PC-3 (cell line): ENCODE data around the gene NAV2. TPM values are rescaled to one million over a fixed set of nuclear protein-coding genes. Genes with fewer than 3 reads are reported as not detected.

Source experiments
- ATAC-seq: fragments of 200-7000 bp; cut with Tn5 transposase; 2 replicates; pipeline ENCODE4 v1.9.1; 2020; ENCODE audit warnings: mild to moderate bottlenecking, moderate library complexity
- BruUV-seq: library from RNA; stranded (reverse); fragments of 400-500 nt; replicated peaks from 2 replicates; lab custom pipeline; 2021; lab: Mats Ljungman, UMichigan
- CTCF ChIA-PET: fragments of 300-600 bp; sonication (Branson Sonifier 250); formaldehyde crosslinking; loops from one replicate; lab custom pipeline; 2022; ENCODE audit warnings: antibody characterized with exemption; lab: Charles Lee
- POLR2A ChIA-PET: fragments of 300-600 bp; sonication (Branson Sonifier 250); formaldehyde crosslinking; loops from one replicate; lab custom pipeline; 2022; ENCODE audit warnings: antibody characterized with exemption; ENCODE audit not compliant: unreplicated experiment; lab: Charles Lee
- DNase-seq: peaks from one replicate; pipeline ENCODE4 v3.0.0-alpha.2; 2015
- H2AFZ ChIP-seq: fragments of 300-600 bp; sonication (generic); 2 replicates; pipeline ENCODE4 v1.6.0; 2016; ENCODE audit warnings: antibody characterized with exemption, low read length
- H3F3A ChIP-seq: fragments of 300-600 bp; sonication (generic); one replicate; pipeline ENCODE4 v1.6.0; 2017; ENCODE audit warnings: antibody characterized with exemption, low read length, control low read depth, mild to moderate bottlenecking; ENCODE audit not compliant: unreplicated experiment
- H3K27ac ChIP-seq: fragments of 300-600 bp; sonication (generic); 2 replicates; pipeline ENCODE4 v1.5.1; 2016; ENCODE audit warnings: mild to moderate bottlenecking, low read length
- H3K27me3 ChIP-seq: fragments of 300-600 bp; sonication (generic); 2 replicates; pipeline ENCODE4 v1.6.1; 2016; ENCODE audit warnings: low read length, mixed read lengths
- H3K36me3 ChIP-seq: fragments of 300-600 bp; sonication (generic); 2 replicates; pipeline ENCODE4 v1.6.1; 2016; ENCODE audit warnings: low read depth, mixed run types, low read length, mixed read lengths
- H3K4me1 ChIP-seq: fragments of 300-600 bp; sonication (generic); 2 replicates; pipeline ENCODE4 v1.5.1; 2016; ENCODE audit warnings: low read length; ENCODE audit not compliant: insufficient read depth
- H3K4me2 ChIP-seq: fragments of 300-600 bp; sonication (generic); 2 replicates; pipeline ENCODE4 v1.6.0; 2016; ENCODE audit warnings: low read length
- H3K4me3 ChIP-seq: fragments of 300-600 bp; sonication (generic); 2 replicates; pipeline ENCODE4 v1.5.1; 2016; ENCODE audit warnings: mild to moderate bottlenecking, low read length, mixed read lengths
- H3K79me2 ChIP-seq: fragments of 300-600 bp; sonication (generic); 2 replicates; pipeline ENCODE4 v1.6.1; 2017; ENCODE audit warnings: low read length, mixed read lengths
- H3K9ac ChIP-seq: fragments of 300-600 bp; sonication (generic); 2 replicates; pipeline ENCODE4 v1.6.0; 2016; ENCODE audit warnings: mild to moderate bottlenecking, low read length
- H3K9me2 ChIP-seq: fragments of 300-600 bp; sonication (generic); replicated peaks from 2 replicates; pipeline ENCODE4 v1.6.1; 2016; ENCODE audit warnings: mixed run types, low read length, mixed read lengths
- H3K9me3 ChIP-seq: fragments of 300-600 bp; sonication (generic); 2 replicates; pipeline ENCODE4 v1.6.1; 2016; ENCODE audit warnings: low read length, mixed read lengths
- H4K20me1 ChIP-seq: fragments of 300-600 bp; sonication (generic); 2 replicates; pipeline ENCODE4 v1.6.1; 2016; ENCODE audit warnings: low read length, mixed read lengths
- CTCF ChIP-seq: fragments of 300-600 bp; sonication (generic); conservative IDR thresholded peaks from 2 replicates; pipeline ENCODE4 v1.5.1; 2017; ENCODE audit warnings: antibody characterized with exemption, low read depth, mild to moderate bottlenecking, low read length
- EZH2 ChIP-seq: fragments of 300-600 bp; sonication (generic); IDR thresholded peaks from one replicate; pipeline ENCODE4 v1.6.1; 2017; ENCODE audit warnings: antibody characterized with exemption, mild to moderate bottlenecking, low read length; ENCODE audit not compliant: unreplicated experiment
- EZH2phosphoT487 ChIP-seq: fragments of 300-600 bp; sonication (generic); IDR thresholded peaks from 2 replicates; pipeline ENCODE4 v1.6.1; 2018; ENCODE audit warnings: mild to moderate bottlenecking, antibody characterized with exemption, low read length, borderline replicate concordance
- intact Hi-C: fragments of 100-400 bp; cut with micrococcal nuclease; formaldehyde crosslinking; loops from 2 replicates; pipeline ENCODE4 v1.9.0; 2023
- total RNA-seq: library from RNA; depleted of rRNA; stranded (reverse); fragments of >200 nt; gene quantifications from 2 replicates; pipeline ENCODE4 v1.2.3, GENCODE V29; 2014

The NAV2 gene
- total RNA-seq, 1 experiment from 2014 or later, result 10.4 TPM

GRCh38 chr11:19735157-19735908 is 22.7 kb downstream of the NAV2 start:
- 0 out of 2 replicates have a peak, but pooled peaks cover 3% of the 10 kb centered on the region for H3K4me1 ChIP-seq
- CTCF ChIA-PET, result interaction anchor here (0.6 kb wide), 1 partner anchor 22 kb away, joined by 5 read pairs; no protein-coding TSS in a partner anchor
- no peak overlapping the region for H3K27ac ChIP-seq
- no peaks in the 10 kb centered on the region for H3F3A ChIP-seq
- H3K4me2 ChIP-seq, result no peak overlapping the region
- H3K9me3 ChIP-seq, result no peaks in the 10 kb centered on the region
- H3K9ac ChIP-seq, result no peak overlapping the region
- no peaks in the 10 kb centered on the region for H4K20me1 ChIP-seq
- intact Hi-C loops, result no loop called here
- no peaks in the 10 kb centered on the region for H3K36me3 ChIP-seq
- POLR2A ChIA-PET, result interaction anchor here (0.6 kb wide), 1 partner anchor 333 kb away, joined by 3 read pairs; no protein-coding TSS in a partner anchor
- no peaks in the 10 kb centered on the region for H3K9me2 ChIP-seq
- no peak overlapping the region for H2AFZ ChIP-seq
- BruUV-seq, result no TSS peak
- DNase-seq (no peak), ATAC-seq (peak; percentile 28)
- peaks cover 72% of the 10 kb centered on the region for H3K79me2 ChIP-seq
- no peaks in the 10 kb centered on the region for H3K27me3 ChIP-seq
- H3K4me3 ChIP-seq, result no peak overlapping the region
- TF ChIP-seq EZH2phosphoT487 (no peak), CTCF (peak; percentile 25; the same call in 1 of the 2 replicates), EZH2 (no peak)

GRCh38 chr11:19735909-19736498 is 23.4 kb downstream of the NAV2 start:
- Histone ChIP-seq H3K4me2 (no peak overlapping the region), H3F3A (no peaks in the 10 kb centered on the region), H3K9me2 (no peaks in the 10 kb centered on the region), H3K27me3 (no peaks in the 10 kb centered on the region), H3K36me3 (no peaks in the 10 kb centered on the region), H3K79me2 (peaks cover 70% of the 10 kb centered on the region), H3K9me3 (no peaks in the 10 kb centered on the region), H3K9ac (no peak overlapping the region), H3K27ac (no peak overlapping the region), H4K20me1 (no peaks in the 10 kb centered on the region), H2AFZ (no peak overlapping the region), H3K4me3 (no peak overlapping the region), H3K4me1 (0 out of 2 replicates have a peak, but pooled peaks cover 3% of the 10 kb centered on the region)
- ChIA-PET CTCF (interaction anchor here (0.6 kb wide), 1 partner anchor 22 kb away, joined by 5 read pairs; no protein-coding TSS in a partner anchor), POLR2A (interaction anchor here (0.6 kb wide), 1 partner anchor 334 kb away, joined by 3 read pairs; no protein-coding TSS in a partner anchor)
- DNase-seq (no peak), ATAC-seq (no peak)
- no TSS peak for BruUV-seq
- intact Hi-C loops, result no loop called here
- no peak for TF ChIP-seq CTCF
- no peak for TF ChIP-seq EZH2

GRCh38 chr11:19736831-19737230 is 24.2 kb downstream of the NAV2 start:
- H3K4me2 ChIP-seq, result no peak overlapping the region
- no peak overlapping the region for H3K27ac ChIP-seq
- POLR2A ChIA-PET, result no interaction called here
- CTCF ChIA-PET, result no interaction called here
- no peaks in the 10 kb centered on the region for H3K36me3 ChIP-seq
- no peak overlapping the region for H3K9ac ChIP-seq
- H4K20me1 ChIP-seq, result no peaks in the 10 kb centered on the region
- H2AFZ ChIP-seq, result no peak overlapping the region
- no peak for DNase-seq
- 0 out of 2 replicates have a peak, but pooled peaks cover 3% of the 10 kb centered on the region for H3K4me1 ChIP-seq
- H3K9me3 ChIP-seq, result no peaks in the 10 kb centered on the region
- H3K9me2 ChIP-seq, result no peaks in the 10 kb centered on the region
- no peaks in the 10 kb centered on the region for H3K27me3 ChIP-seq
- no peak overlapping the region for H3K4me3 ChIP-seq
- intact Hi-C loops, result no loop called here
- no peak for TF ChIP-seq CTCF
- no peak for TF ChIP-seq EZH2phosphoT487
- TF ChIP-seq EZH2, result no peak
- H3K79me2 ChIP-seq, result peaks cover 64% of the 10 kb centered on the region
- H3F3A ChIP-seq, result no peaks in the 10 kb centered on the region
- BruUV-seq, result no TSS peak
- ATAC-seq, result no peak
